Stimulated activated CD4-positive, alpha-beta T cell treated with anti-CD3 and anti-CD28 coated beads, Interleukin-4, amount 100 ng/mL, for 4 hours (primary cell): Measurements from ENCODE around the gene LDB3.

Experiments
- DNase-seq, 2 experiments: peaks; one replicate each; pipeline ENCODE4 v3.0.0-alpha.2; 2020

LDB3 gene

DNA sequence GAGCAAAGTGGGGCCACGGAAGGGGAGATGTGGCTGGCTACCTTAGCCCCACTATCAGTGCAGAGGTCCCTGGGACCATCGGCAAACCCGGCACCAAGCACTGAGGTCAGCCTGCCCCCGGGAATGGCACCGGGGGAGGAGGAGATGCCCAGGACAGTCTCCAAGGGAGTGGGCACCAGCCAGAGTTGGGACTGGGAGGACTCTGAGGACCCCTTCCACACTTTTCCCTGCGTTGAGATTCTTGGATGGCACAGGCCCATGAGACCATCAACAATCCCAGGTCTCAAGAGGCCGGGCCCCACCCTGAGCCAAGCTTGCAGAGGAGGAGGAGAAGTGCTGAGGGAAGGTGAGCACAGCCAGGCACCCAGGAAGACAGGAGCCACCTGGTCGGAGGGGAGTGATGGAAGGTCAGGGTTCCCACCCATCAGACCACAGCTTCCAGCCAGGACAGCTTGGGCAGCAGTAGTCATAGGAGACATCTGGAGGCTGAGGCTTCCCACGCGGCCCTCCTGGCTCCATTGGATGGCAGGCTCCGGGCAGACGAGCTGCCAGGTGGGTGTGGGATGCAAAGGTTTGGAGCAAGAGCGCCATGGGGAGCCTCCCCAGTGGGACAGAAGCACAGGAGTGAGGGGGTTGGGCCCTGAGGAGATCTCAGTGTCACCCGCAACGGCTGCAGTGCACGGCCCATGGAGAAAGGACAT lies 16.5 kb upstream of the LDB3 start:
- no peak for DNase-seq

DNA sequence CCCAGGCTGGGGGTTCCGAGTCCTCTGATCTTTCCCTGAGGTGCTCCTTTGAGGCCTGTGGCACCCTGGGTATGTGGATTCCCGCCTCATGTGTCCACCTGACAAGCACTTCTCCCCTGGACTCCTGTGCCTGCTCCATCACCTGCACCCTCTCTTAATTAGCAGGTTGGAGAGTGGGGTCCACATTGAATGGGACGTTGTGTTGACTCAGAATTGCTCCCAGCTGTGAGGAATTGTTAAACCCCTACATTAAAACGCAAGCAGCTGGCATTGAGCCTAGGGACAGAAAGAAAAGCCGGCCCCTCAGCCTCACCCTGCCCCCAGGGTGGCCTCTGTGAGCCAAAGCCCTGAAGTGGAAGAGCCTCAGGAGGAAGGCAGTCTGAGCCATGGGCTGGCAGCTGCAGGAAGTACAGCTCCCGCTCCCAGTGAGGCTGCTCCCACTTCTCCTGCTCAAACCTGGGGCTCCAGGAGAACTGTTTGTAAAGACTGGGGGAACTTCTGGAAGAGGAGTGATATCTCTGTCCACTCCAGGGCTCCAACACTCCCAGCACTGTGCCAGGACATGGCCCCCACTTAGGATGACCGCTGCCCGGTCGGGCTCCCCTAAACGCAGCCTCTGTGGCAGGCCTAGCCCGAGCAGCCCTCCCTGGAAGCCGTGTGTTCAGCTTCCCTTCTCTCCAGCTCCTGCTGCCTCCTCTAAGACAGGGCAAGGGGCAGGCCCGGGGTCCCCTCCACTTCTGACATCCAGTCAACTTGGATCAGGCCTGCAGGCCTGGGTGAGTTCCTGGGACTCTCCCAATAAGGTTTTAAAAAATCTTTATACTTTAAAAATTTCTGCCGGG lies 15.7 kb upstream of the LDB3 start:
- no peak for DNase-seq

DNA sequence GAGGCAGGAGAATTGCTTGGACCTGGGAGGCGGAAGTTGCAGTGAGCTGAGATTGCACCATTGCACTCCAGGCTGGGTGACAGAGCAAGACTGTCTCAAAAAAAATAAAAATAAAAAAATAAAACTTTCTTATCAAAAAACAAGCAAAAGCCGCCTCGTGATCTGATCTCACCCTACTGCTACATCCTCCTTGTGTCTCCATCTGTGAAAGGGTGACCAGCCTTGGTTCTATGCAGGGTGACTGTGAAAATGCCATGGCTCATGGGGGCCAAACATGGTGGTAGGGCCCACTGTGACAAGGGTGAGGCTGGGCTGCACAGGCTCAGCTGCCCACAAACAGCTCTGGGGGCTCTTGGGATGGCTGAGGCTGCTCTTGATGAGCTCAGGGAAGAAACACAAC lies 14.9 kb upstream of the LDB3 start:
- DNase-seq: no peak

DNA sequence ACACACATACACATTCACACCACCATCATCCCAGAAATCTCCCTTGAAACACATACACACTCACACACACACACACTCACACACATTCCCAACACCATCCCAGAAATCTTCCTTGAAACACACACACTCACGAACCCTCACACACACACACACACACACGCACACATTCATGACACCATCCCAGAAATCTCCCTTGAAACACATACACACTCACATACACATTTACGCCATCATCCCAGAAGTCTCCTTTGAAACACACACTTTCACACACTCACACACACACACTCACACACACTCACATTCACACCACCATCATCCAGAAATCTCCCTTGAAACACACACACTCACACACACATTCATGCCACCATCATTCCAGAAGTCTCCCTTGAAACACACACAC lies 14.3 kb upstream of the LDB3 start:
- no peak for DNase-seq

DNA sequence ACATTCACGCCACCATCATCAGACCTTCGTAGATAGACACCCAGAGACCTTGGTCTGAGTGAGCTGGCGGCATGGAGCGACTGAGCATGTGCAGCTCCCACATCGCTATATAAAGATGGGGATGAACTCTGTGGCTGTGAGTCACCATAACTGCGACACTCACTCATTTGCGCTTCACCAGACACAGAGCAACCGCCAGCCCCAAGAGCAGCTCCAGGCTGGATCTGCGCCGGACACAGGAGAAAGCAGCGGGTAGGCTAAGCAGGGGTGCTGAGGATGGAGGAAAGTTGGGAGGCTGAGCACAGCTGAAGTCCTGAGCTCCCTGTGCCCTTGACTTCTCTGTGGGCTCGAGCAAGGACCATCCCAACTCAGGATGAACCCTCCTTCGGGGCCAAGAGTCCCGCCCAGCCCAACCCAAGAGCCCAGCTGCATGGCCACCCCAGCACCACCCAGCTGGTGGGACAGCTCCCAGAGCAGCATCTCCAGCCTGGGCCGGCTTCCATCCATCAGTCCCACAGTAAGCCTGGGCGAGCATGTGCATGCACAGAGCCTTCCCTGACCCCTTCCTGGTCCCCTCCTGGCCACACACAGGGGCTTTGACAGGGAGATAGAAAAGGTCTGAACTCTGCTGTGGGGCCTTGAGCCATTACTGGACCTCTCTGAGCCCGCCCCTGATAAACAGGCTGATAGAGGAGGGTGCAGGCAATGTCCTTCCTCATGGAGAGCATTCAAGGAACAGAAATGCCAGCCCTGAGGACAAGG lies 13.7 kb upstream of the LDB3 start, which contains the start of gene OPN4:
OPN4 (plus strand) TSS at position 137 of the 762 bp plus-strand sequence; CDS start at position 374, 237 bp downstream.
- no peak for DNase-seq

DNA sequence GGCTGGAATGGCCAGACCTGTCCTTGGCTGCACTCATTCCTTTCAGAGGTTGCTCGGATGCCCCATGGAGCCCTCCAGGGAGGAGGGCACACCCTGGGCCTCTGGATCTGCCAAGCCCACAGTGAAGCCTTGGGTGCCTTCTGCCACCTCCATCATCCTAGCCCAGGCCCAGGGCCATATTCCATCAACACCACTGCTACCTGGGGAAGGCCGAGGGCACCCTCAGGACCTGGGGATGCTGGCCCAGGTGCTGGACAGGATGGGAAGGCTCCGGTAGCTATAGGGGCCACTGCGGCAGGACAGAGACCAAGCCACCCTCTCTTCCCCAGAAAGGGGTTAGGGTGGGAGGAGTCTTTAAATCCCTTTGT lies 13.2 kb upstream of the LDB3 start:
- no peak for DNase-seq

DNA sequence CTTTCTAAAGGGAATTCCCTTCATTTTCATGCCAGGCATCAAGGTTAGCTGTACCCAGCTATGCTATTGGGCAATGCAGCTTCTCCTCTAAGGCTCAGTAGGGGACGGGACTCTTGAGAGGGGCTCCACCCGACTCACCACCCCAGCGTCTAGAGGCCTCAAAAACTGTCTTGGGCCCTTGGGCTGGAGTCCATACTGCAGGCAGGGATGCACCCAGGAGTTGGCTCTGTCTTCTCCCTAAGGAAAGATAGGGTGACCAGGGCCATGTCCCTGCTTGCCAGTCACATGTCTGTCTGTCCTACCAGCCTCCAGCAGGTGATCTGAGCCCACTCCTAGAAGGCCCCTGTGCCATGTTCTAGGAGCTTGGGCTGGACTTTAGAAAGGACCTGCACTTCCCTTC lies 12.7 kb upstream of the LDB3 start:
- no peak for DNase-seq

DNA sequence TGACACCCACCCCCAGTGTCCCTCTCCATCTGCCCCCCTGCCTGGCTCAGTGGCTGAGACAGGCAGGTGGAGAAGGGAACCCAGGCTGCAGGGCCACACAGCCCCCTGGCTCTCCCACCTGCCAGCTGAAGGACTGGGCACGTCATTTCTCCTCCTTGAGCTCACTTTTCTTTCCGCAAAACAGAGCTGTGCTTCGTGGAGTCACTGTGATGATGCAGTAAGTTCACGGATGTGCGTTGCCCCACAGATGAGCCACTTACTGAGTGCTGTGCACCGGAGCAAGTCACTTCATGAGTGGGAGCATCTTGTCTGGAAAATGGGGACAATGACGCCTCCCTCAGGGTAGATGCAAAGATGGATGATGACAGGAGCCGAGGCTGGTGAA lies 11.3 kb upstream of the LDB3 start:
- no peak for DNase-seq

DNA sequence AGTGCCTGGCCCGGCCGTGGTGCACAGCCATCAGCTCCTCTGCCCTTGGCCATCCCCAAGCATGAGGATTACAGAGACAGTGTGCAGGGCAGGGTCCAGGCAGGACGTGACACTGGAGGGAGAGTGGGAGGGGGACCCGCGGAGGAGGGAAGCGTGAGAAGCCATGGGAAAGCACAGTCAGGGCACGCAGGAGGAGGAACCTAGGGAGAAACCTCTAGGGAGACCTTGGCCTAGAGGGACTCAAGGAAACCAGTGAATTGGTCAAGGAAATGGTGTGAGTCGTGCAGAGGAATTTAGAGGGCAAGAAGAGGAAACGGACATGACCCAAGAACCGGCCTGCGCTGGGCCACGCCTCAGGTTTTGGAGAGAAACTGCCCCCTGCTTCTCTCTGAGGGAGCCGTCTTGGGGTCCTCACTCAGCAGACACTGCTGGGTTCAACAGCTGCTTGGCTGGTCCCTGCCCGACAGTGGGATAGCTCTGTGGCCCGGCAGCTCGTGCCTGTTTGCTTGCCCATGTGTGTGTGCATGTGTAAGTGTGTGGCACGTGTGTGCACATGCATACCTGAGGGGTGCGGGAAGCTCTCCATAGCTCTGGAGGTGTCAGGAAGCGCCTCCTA lies 10.8 kb upstream of the LDB3 start:
- no peak for DNase-seq

DNA sequence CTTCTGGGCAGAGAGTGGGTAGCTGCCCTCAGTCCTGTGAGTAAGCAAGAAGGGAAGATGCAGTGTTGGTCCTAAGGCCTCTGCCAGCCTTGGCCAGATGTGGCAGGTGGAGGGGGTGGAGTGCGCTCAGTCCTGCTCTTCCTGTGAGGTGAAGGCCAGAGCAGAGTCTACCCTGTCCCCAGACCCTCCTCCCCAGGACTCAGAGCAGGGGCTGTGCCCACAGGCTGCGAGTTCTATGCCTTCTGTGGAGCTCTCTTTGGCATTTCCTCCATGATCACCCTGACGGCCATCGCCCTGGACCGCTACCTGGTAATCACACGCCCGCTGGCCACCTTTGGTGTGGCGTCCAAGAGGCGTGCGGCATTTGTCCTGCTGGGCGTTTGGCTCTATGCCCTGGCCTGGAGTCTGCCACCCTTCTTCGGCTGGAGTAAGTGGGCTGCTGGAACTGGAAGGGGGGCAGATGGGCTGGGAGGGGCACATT lies 10.0 kb upstream of the LDB3 start:
- no peak for DNase-seq

DNA sequence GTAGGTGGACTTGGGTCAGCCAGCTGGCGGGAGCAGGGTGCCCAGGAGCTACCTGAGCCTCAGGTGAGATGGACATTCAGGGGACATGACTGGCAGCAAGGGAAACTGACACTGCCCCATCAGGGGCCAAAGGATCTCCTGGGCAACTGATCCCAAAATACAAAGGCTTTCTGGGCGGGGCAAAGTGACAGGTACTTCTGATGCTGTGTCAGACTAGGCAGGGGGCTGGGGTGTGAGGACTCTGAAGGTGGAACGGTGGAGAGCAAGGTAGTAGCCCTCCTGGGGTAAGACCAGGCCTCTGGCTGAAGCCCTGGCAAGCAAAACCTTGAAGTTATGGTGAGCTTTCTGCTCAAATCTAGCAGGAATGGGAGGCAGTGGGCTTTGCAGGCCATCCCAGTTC lies 9.6 kb upstream of the LDB3 start:
- no peak for DNase-seq

DNA sequence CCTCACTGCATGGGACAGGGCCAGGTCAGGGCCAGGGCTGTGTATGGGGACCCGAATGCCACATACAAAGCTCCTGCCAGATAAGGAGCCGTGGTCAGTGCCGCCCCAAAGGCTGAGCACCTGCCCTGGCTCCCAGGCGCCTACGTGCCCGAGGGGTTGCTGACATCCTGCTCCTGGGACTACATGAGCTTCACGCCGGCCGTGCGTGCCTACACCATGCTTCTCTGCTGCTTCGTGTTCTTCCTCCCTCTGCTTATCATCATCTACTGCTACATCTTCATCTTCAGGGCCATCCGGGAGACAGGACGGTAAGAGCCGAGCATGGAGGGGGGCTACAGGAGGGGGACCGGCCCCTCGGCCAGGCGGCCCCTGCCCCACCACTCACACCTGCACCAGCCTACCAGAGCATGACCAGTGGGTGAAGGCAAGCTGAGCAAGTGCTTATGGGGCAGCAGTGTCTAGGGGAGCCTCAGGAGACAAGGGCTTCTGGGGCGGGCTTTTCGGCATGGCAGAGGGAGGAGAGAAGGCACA lies 9.1 kb upstream of the LDB3 start:
- no peak for DNase-seq

DNA sequence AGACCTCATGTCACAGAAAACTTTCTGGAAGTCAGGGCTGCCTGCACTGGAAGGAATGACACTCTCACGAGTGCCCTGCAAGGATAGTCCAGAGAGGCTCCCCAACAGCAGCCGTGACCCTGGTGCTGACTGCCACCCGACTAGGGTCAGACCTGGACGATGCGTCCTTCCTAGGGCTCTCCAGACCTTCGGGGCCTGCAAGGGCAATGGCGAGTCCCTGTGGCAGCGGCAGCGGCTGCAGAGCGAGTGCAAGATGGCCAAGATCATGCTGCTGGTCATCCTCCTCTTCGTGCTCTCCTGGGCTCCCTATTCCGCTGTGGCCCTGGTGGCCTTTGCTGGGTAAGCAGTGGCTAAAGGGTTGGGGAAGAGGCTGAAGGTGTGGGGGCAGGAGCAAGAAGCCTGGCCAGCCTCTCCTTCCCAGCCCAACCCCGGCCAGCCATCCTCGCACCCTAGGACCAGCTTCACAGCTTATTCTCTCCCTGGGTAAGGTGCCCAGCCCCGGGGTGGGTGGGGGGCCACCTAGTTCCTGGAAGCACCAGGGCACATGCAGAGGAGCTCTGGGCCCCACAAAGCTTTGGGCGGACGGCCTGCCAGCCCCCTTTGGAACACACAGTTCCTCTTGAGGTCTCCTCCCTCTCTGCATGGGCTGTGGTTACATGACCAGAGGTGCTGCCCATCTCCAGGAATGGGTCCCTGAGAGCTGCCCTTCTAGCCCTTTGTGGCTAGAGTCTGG lies 8.4 kb upstream of the LDB3 start:
- no peak for DNase-seq

DNA sequence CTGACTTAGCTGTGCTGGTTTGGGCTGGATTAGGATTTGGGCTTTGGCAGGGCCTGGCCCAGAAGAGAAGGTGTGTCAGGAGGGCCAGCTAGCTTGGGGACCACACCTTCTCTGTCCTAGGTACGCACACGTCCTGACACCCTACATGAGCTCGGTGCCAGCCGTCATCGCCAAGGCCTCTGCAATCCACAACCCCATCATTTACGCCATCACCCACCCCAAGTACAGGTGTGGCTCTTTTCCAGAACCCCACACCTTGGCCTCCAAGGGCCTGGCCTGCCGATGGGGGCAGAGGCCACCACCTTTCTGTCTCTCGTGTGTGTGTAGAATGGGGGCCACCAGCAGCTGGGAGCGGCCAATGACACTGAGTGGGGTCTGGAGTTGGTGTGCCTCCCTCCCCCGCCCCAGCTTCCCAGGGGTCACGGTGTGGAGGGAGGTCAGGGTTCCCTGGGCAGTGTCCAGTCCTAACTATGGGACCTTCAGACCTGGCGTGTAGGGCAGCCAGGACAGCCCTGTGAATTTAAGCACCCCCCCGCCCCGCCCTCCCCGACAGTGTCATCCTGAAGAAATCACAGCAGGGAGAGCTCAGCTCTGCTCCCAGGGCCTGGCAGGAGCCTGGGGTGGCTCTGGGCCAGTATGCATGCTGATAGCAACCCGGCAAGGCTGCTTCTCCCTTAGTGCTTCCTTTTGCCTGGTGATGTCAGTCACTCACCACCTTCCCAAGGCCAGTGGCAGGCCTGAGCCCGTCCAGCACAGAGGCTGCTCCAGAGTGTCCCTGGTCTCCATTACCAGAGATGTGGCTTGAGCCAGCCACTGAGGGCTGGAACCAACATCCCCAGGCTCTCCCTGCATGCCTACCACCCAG lies 6.9 kb upstream of the LDB3 start:
- DNase-seq: no peak

DNA sequence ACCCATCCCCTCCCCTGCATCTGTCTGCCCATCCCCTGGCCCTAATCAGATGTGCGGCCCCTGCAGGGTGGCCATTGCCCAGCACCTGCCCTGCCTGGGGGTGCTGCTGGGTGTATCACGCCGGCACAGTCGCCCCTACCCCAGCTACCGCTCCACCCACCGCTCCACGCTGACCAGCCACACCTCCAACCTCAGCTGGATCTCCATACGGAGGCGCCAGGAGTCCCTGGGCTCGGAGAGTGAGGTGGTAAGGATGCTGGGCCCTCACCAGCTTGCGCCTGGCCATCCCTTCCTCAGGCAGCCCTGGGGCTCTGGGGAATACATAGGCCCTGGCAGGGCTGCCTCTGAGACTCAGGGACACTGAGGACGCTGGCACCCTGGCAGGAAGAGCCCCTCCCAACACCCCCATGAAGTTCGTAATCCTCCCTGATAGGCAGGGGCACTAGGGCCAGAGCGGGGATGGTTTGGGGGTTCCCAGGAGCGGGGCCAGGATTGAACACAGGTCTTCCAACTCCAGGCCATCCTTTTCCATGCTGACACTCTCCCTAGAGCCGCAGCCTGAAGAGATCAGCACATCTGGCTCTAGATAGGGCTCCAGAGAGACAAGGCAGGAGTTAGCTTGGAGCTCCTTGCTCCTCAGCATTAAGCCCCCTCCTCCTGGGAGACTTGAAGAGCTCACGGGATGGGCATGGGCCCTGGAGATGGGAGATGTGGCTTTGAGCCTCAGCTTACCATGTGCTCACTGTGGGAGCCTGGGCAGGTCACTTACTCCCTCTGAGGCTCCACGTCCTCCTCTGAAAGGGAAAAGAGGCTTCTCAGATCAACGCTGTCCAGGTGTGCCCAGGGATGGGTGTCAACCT lies 5.9 kb upstream of the LDB3 start:
- no peak for DNase-seq

DNA sequence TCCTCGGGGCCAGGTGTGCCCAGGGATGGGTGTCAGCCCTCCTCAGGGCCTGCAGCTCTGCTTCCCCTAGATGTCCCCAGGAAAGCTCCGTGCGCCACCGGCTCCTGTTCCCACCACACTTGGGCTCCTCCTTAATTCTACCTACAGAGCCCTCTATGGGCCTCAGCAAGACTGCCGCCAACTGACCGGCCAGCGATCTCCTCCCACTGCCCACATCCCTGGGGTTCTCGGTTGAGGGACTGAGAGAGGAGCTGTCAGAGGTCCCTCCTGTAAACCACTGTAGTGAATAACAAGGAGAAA lies 5.3 kb upstream of the LDB3 start:
- no peak for DNase-seq

DNA sequence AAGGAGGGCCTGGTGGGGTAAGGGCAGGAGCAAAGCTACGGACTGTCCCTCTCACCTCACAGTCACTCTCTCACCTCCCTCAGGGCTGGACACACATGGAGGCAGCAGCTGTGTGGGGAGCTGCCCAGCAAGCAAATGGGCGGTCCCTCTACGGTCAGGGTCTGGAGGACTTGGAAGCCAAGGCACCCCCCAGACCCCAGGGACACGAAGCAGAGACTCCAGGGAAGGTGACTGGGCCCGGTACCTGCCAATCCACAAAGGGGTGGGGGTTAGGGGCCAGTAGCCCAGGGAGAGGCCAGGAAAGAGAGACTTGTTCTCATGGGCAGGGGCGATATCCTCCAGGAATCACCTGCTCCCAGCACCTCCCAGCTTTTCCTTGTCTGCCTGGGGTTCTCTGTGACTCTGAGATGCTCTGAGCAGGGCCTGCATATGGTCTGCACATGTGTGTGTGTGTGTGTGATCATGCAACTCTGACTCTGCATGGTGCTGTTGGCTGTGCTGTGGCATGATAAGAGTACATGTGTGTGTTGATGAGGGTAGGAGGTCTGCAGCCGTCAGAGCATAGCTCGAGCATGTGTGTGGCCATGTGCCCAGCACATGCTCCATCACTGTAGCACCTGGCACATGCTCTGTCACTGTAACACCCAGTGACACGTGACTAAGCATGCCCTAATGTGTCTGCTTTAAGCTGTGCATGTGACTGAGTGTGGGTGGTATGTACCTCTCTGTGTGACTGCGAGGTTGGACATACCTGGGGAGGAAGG lies 4.6 kb upstream of the LDB3 start:
- DNase-seq: no peak

DNA sequence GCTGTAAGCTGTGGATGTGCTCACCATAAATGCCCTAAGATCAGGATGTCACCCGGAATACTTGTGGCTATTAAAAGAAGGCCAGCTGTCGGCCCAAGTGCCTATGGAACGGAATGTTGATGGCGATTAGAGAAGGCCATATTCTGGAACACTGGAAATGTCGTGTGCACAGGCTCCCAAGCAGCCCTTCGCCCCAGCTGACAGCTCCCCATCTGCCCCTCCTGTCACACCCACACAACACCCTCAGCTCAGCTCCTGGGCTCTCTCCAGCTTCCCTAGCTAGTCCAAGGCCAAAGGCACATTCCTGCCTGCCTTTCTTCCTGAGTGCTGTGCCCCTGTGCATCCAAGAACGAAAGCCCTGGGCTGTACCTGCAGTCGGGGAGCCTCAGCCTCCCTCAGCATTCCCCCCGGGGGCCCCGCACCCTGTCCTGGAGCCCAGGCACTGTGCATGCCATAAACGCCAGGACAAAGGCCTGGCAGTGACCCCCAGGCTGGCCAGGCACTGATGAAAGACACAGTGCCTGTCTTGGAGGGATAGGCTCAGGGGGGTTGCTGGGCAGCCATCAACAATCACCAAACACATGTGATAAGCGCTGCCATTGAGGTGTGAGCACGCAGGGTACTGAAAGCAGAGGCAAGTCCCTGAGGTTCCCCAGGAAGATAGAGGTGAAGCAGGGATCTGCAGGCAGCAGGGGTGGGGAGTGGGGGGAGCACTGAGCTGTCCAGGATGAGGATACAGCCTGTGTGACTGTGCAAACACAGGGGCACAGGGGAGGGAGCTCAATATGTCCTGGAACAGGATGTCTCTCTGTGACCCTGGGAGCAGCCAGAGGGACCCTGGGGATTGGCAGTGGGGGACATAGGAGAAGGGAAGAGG lies 3.7 kb upstream of the LDB3 start:
- no peak for DNase-seq

DNA sequence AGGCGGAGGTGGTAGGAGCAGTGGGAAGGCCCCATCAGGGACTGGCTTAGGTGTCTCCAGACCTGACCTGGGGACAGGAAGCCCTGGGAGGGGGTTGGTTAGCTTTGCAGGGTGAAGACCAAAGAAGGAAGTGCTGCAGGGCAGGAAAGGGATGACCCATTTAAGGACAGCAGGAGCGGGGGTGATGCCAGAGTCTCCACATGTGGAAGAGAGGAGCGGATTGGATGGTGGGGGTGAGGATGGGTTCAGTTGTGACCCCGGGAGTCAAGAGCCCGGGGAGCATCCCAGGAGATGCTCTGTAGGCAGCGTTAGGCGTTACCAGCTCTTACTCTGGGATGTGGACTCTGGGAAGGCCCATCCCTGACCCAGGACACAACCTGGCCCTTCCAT lies 3.1 kb upstream of the LDB3 start:
- DNase-seq: no peak
